ENCODE results near the gene GCSAM.
A peak's percentile ranks its signal among the peaks of the same experiment; 100 is the strongest.

GCSAM gene

GRCh38 chr3:112132975-112133448 lies at the start of gene GCSAM:
Gene GCSAM, minus strand, starts transcription at chr3:112133248. Its CDS starts 128 bp downstream, at chr3:112133120.
- peak; percentile 18 to 40 for DNase-seq (ENCODE audit: low read depth in 2 of 2)

GRCh38 chr3:112175646-112176045 lies 42.6 kb upstream of the GCSAM start:
- no peak for DNase-seq (ENCODE audit: low read depth in 2 of 2)

- no peak for DNase-seq (ENCODE audit: low read depth in 2 of 2)
Observed at GRCh38 chr3:112175037-112175436, 42.0 kb upstream of the GCSAM start.

- DNase-seq (ENCODE audit: low read depth in 2 of 2) = no peak
Observed at GRCh38 chr3:112171144-112171543, 38.1 kb upstream of the GCSAM start.

GRCh38 chr3:112170046-112170445 lies 37.0 kb upstream of the GCSAM start:
- no peak for DNase-seq (ENCODE audit: low read depth in 2 of 2)

GRCh38 chr3:112167758-112168157 lies 34.7 kb upstream of the GCSAM start:
- DNase-seq (ENCODE audit: low read depth in 2 of 2) = no peak

GRCh38 chr3:112149136-112149535 lies 16.1 kb upstream of the GCSAM start:
- DNase-seq (ENCODE audit: low read depth in 2 of 2) = no peak

- DNase-seq (ENCODE audit: low read depth in 2 of 2) = no peak
Observed at GRCh38 chr3:112143689-112144088, 10.6 kb upstream of the GCSAM start.

GRCh38 chr3:112143251-112143650 lies 10.2 kb upstream of the GCSAM start:
- DNase-seq (ENCODE audit: low read depth in 2 of 2) = no peak

GRCh38 chr3:112141293-112141692 lies 8.2 kb upstream of the GCSAM start:
- no peak for DNase-seq (ENCODE audit: low read depth in 2 of 2)

GRCh38 chr3:112140584-112140983 lies 7.5 kb upstream of the GCSAM start:
- no peak for DNase-seq (ENCODE audit: low read depth in 2 of 2)

GRCh38 chr3:112138219-112138969 lies 5.3 kb upstream of the GCSAM start:
- DNase-seq (ENCODE audit: low read depth in 2 of 2) = no peak

- DNase-seq (ENCODE audit: low read depth in 2 of 2) = no peak
Observed at GRCh38 chr3:112137781-112138180, 4.7 kb upstream of the GCSAM start.

GRCh38 chr3:112136959-112137693 lies 4.1 kb upstream of the GCSAM start:
- peak in 1 of 2 donors; percentile 20 for DNase-seq (ENCODE audit: low read depth in 2 of 2)

GRCh38 chr3:112136046-112136445 lies 3.0 kb upstream of the GCSAM start:
- no peak for DNase-seq (ENCODE audit: low read depth in 2 of 2)

GRCh38 chr3:112134335-112135124 lies 1.5 kb upstream of the GCSAM start:
- DNase-seq (ENCODE audit: low read depth in 2 of 2) = no peak

- DNase-seq (ENCODE audit: low read depth in 2 of 2) = no peak
Observed at GRCh38 chr3:112133626-112134334, 732 bp upstream of the GCSAM start.

- DNase-seq (ENCODE audit: low read depth in 2 of 2) = no peak
Observed at GRCh38 chr3:112132554-112132953, 494 bp downstream of the GCSAM start.

- no peak for DNase-seq (ENCODE audit: low read depth in 2 of 2)
Observed at GRCh38 chr3:112132088-112132487, 960 bp downstream of the GCSAM start.

GRCh38 chr3:112131111-112131510 lies 1.9 kb downstream of the GCSAM start:
- no peak for DNase-seq (ENCODE audit: low read depth in 2 of 2)

- DNase-seq (ENCODE audit: low read depth in 2 of 2) = no peak
Observed at GRCh38 chr3:112130638-112130993, 2.4 kb downstream of the GCSAM start.
